HCT116 (cell line): ENCODE measurements around the gene PSMC3IP. TPM values are rescaled to one million over a fixed set of nuclear protein-coding genes. Genes with fewer than 3 reads are reported as not detected.

Experiments used
- ATAC-seq: fragments of 200-7000 bp; cut with Tn5 transposase; 2 replicates; pipeline ENCODE4 v1.9.1; 2020; ENCODE audit warnings: mild to moderate bottlenecking, moderate library complexity
- BruUV-seq: library from RNA; stranded (reverse); fragments of 400-500 nt; replicated peaks from 2 replicates; lab custom pipeline; 2021; lab: Mats Ljungman, UMichigan
- CTCF ChIA-PET: fragments of 300-600 bp; sonication (Branson Sonifier 250); formaldehyde crosslinking; loops from one replicate; lab custom pipeline; 2021; ENCODE audit warnings: antibody characterized with exemption; lab: Charles Lee
- POLR2A ChIA-PET: fragments of 300-600, 350-600 bp; sonication (Branson Sonifier 250); formaldehyde crosslinking; loops from one replicate; lab custom pipeline; 2021; ENCODE audit warnings: antibody characterized with exemption; lab: Charles Lee
- RAD21 ChIA-PET, 2 experiments: fragments of 300-600 bp; sonication (Branson Sonifier 250); formaldehyde crosslinking; loops; one replicate each; lab custom pipeline; 2023; ENCODE audit warnings: low total read pairs in 2 of 2; ENCODE audit not compliant: uncharacterized antibody in 2 of 2, unreplicated experiment in 2 of 2, low non-redundant PET in 1 of 2; lab: Charles Lee
- DNase-seq: peaks from one replicate; pipeline ENCODE4 v3.0.0-alpha.2; 2010; ENCODE audit warnings: low read depth, low spot score
- H2AFZ ChIP-seq: fragments of 200-600 bp; shearing (Covaris generic), sonication (generic); 2 replicates; pipeline ENCODE4 v1.6.1; 2017; ENCODE audit warnings: low read depth, mixed run types, mixed read lengths, antibody characterized with exemption, low read length; ENCODE audit not compliant: poor library complexity, severe bottlenecking
- H3K27ac ChIP-seq: 2 replicates; pipeline ENCODE4 v1.5.1; 2012; ENCODE audit warnings: low read depth, low read length
- H3K27me3 ChIP-seq: fragments of 200-600 bp; sonication (generic); 2 replicates; pipeline ENCODE4 v1.6.1; 2016; ENCODE audit warnings: mixed run types, low read length, mixed read lengths; ENCODE audit not compliant: insufficient read depth
- H3K36me3 ChIP-seq, 2 experiments: fragments of 200-500 bp in 1 of 2; fragments of 200-600 bp in 1 of 2; sonication (Bioruptor generic) in 1 of 2; sonication (generic) in 1 of 2; 2 replicates each; pipeline versions ENCODE4 v1.5.1 to v1.6.1; 2014 to 2016; ENCODE audit warnings: low read length in 2 of 2, inconsistent platforms in 1 of 2, mixed read lengths in 1 of 2, mixed run types in 1 of 2; ENCODE audit not compliant: insufficient read depth in 2 of 2, control insufficient read depth in 1 of 2
- H3K4me1 ChIP-seq, 2 experiments: fragments of 200-600 bp in 1 of 2; sonication (generic) in 1 of 2; 2 replicates each; pipeline versions ENCODE4 v1.5.1 to v1.6.1; 2012 to 2017; ENCODE audit warnings: low read length in 2 of 2, inconsistent platforms in 1 of 2, mild to moderate bottlenecking in 1 of 2, mixed read lengths in 1 of 2, mixed run types in 1 of 2, moderate library complexity in 1 of 2; ENCODE audit not compliant: insufficient read depth in 2 of 2, control insufficient read depth in 1 of 2
- H3K4me2 ChIP-seq: fragments of 200-600 bp; sonication (generic); 2 replicates; pipeline ENCODE4 v1.6.1; 2017; ENCODE audit warnings: mixed run types, low read length, mixed read lengths
- H3K4me3 ChIP-seq, 2 experiments: fragments of 200-600 bp in 1 of 2; sonication (generic) in 1 of 2; replicated peaks in 1 of 2; 2 replicates each; pipeline ENCODE4 v1.5.1; 2011 to 2016; ENCODE audit warnings: low read length in 2 of 2, control low read depth in 1 of 2, low read depth in 1 of 2, mild to moderate bottlenecking in 1 of 2, mixed read lengths in 1 of 2, mixed run types in 1 of 2
- H3K79me2 ChIP-seq: fragments of 200-600 bp; sonication (generic); 2 replicates; pipeline ENCODE4 v1.6.1; 2017; ENCODE audit warnings: mild to moderate bottlenecking, mixed run types, low read length, moderate library complexity, mixed read lengths; ENCODE audit not compliant: insufficient read depth
- H3K9ac ChIP-seq: fragments of 200-600 bp; sonication (generic); 2 replicates; pipeline ENCODE4 v1.6.1; 2016; ENCODE audit warnings: low read length, mixed read lengths
- H3K9me2 ChIP-seq: fragments of 200-600 bp; sonication (generic), shearing (Covaris generic); 2 replicates; pipeline ENCODE4 v1.6.1; 2017; ENCODE audit warnings: mixed run types, mild to moderate bottlenecking, moderate library complexity; ENCODE audit not compliant: insufficient read depth
- H3K9me3 ChIP-seq, 2 experiments: fragments of 200-500 bp in 1 of 2; fragments of 200-600 bp in 1 of 2; sonication (Bioruptor generic) in 1 of 2; sonication (generic) in 1 of 2; 2 replicates each; pipeline ENCODE4 v1.6.1; 2014 to 2017; ENCODE audit warnings: low read length in 2 of 2, mixed read lengths in 2 of 2, inconsistent platforms in 1 of 2, low read depth in 1 of 2, mild to moderate bottlenecking in 1 of 2, mixed run types in 1 of 2, moderate library complexity in 1 of 2; ENCODE audit not compliant: control insufficient read depth in 1 of 2, insufficient read depth in 1 of 2
- H4K20me1 ChIP-seq: fragments of 200-600 bp; sonication (generic), shearing (Covaris generic); 2 replicates; pipeline ENCODE4 v1.6.1; 2017; ENCODE audit warnings: mixed run types, mild to moderate bottlenecking, moderate library complexity; ENCODE audit not compliant: insufficient read depth
- ATF3 ChIP-seq: IDR thresholded peaks from 2 replicates; pipeline ENCODE4 v1.6.1; 2012
- CEBPB ChIP-seq: IDR thresholded peaks from 2 replicates; pipeline ENCODE4 v1.6.1; 2012; ENCODE audit warnings: low read depth
- EGR1 ChIP-seq: IDR thresholded peaks from 2 replicates; pipeline ENCODE4 v1.6.1; 2012; ENCODE audit warnings: low read depth
- ELF1 ChIP-seq: IDR thresholded peaks from 2 replicates; pipeline ENCODE4 v1.6.1; 2012; ENCODE audit warnings: low read depth, borderline replicate concordance
- JUND ChIP-seq: IDR thresholded peaks from 2 replicates; pipeline ENCODE4 v1.6.1; 2012
- MAX ChIP-seq: IDR thresholded peaks from 2 replicates; pipeline ENCODE4 v1.6.1; 2012
- POLR2AphosphoS5 ChIP-seq: IDR thresholded peaks from 2 replicates; pipeline ENCODE4 v1.6.1; 2011; ENCODE audit warnings: mild to moderate bottlenecking, low read depth, low read length, moderate library complexity
- SIN3A ChIP-seq: IDR thresholded peaks from 2 replicates; pipeline ENCODE4 v1.6.1; 2012; ENCODE audit warnings: low read depth
- SRF ChIP-seq: IDR thresholded peaks from 2 replicates; pipeline ENCODE4 v1.6.1; 2012; ENCODE audit warnings: low read depth
- TCF7L2 ChIP-seq: IDR thresholded peaks from 2 replicates; pipeline ENCODE4 v1.7.0; 2011; ENCODE audit warnings: borderline replicate concordance, inconsistent platforms; ENCODE audit not compliant: insufficient read depth, insufficient read length; ENCODE audit errors: extremely low read depth
- ZBTB33 ChIP-seq: IDR thresholded peaks from 2 replicates; pipeline ENCODE4 v1.6.1; 2011; ENCODE audit warnings: mild to moderate bottlenecking, low read length, moderate library complexity; ENCODE audit not compliant: insufficient replicate concordance; ENCODE audit errors: extremely low read depth
- ZFX ChIP-seq: fragments of 450-650 bp; IDR thresholded peaks from 2 replicates; pipeline ENCODE4 v1.6.1; 2017
- ZNF274 ChIP-seq: fragments of 200-500 bp; sonication (Bioruptor generic); IDR thresholded peaks from 2 replicates; pipeline ENCODE4 v1.6.1; 2014; ENCODE audit warnings: mild to moderate bottlenecking, low read depth, low read length, inconsistent platforms
- intact Hi-C: fragments of 100-400 bp; cut with micrococcal nuclease; formaldehyde crosslinking; loops from 2 replicates; pipeline ENCODE4 v1.10.0; 2022
- total RNA-seq: library from RNA; stranded (reverse); gene quantifications from one replicate; pipeline ENCODE4 v1.2.1, GENCODE V29; 2021; ENCODE audit not compliant: unreplicated experiment
- TF ChIP-seq, protein P1 (sequence below), 3 experiments: fragments of 200-600 bp in 1 of 3; sonication (generic) in 1 of 3; IDR thresholded peaks in 2 of 3; conservative IDR thresholded peaks in 1 of 3; 2 replicates each; pipeline ENCODE4 v1.5.1; 2012 to 2017; ENCODE audit warnings: low read depth in 2 of 3, low read length in 2 of 3, antibody characterized with exemption in 1 of 3, borderline replicate concordance in 1 of 3, control low read depth in 1 of 3, mild to moderate bottlenecking in 1 of 3, mixed read lengths in 1 of 3, mixed run types in 1 of 3, moderate library complexity in 1 of 3; ENCODE audit not compliant: insufficient read depth in 1 of 3

PSMC3IP gene
- total RNA-seq, 1 experiment from 2014 or later, result 24.3 TPM

GRCh38 chr17:42544874-42545283 is 32.6 kb downstream of the PSMC3IP start:
- Histone ChIP-seq H3K4me1 (peaks cover 9 to 26% of the 10 kb centered on the region in 2 experiments), H3K27ac (no peak overlapping the region), H3K79me2 (no peaks in the 10 kb centered on the region), H3K4me3 (no peak overlapping the region), H3K4me2 (no peak overlapping the region), H3K9me2 (no peaks in the 10 kb centered on the region), H3K27me3 (no peaks in the 10 kb centered on the region)
- DNase-seq (no peak), ATAC-seq (no peak)
- intact Hi-C loops, result no loop called here
- RAD21 ChIA-PET, result no interaction called here
- BruUV-seq, result no TSS peak
- no peak for TF ChIP-seq TCF7L2
- TF ChIP-seq ZBTB33, result no peak
- no peak for TF ChIP-seq ZFX
- no peak for TF ChIP-seq ATF3
- no peak for TF ChIP-seq EGR1
- no peak for TF ChIP-seq CEBPB
- TF ChIP-seq ZNF274, result no peak
- no peak for TF ChIP-seq ELF1
- no peak for TF ChIP-seq SIN3A
- no peak for TF ChIP-seq SRF
- no peak for TF ChIP-seq MAX
- TF ChIP-seq, protein P1, sequence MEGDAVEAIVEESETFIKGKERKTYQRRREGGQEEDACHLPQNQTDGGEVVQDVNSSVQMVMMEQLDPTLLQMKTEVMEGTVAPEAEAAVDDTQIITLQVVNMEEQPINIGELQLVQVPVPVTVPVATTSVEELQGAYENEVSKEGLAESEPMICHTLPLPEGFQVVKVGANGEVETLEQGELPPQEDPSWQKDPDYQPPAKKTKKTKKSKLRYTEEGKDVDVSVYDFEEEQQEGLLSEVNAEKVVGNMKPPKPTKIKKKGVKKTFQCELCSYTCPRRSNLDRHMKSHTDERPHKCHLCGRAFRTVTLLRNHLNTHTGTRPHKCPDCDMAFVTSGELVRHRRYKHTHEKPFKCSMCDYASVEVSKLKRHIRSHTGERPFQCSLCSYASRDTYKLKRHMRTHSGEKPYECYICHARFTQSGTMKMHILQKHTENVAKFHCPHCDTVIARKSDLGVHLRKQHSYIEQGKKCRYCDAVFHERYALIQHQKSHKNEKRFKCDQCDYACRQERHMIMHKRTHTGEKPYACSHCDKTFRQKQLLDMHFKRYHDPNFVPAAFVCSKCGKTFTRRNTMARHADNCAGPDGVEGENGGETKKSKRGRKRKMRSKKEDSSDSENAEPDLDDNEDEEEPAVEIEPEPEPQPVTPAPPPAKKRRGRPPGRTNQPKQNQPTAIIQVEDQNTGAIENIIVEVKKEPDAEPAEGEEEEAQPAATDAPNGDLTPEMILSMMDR (IDR thresholded peaks at IDR 0.05 in 2 of 3, conservative IDR thresholded peaks at IDR 0.05 in 1 of 3; ENCODE audit: borderline replicate concordance in 1 of 3, insufficient read depth in 1 of 3, low read depth in 2 of 3, low read length in 2 of 3), result no peak
- no peak for TF ChIP-seq POLR2AphosphoS5
- no peak for TF ChIP-seq JUND
- TF ChIP-seq, all 23 proteins: peak for 0
- Histone ChIP-seq H2AFZ (no peak overlapping the region), H3K9ac (no peak overlapping the region), H4K20me1 (no peaks in the 10 kb centered on the region), H3K9me3 (no peaks in the 10 kb centered on the region), H3K36me3 (no peaks in the 10 kb centered on the region)
- ChIA-PET POLR2A (no interaction called here), CTCF (no interaction called here)
